HepG2 (cell line): ENCODE results near the gene SLC17A5. TPM values are rescaled to one million over a fixed set of nuclear protein-coding genes. Genes with fewer than 3 reads are reported as not detected.

ENCODE experiments used
- ERF ChIP-seq: IDR thresholded peaks from 2 replicates; pipeline ENCODE4 v1.6.1; 2018; ENCODE audit warnings: missing biosample characterization, missing genetic modification reagents
- FIP1L1 ChIP-seq: fragments of 200-400 bp; formaldehyde crosslinking; IDR thresholded peaks from 2 replicates; pipeline ENCODE4 v1.6.1; 2018; ENCODE audit warnings: low read depth, mild to moderate bottlenecking, low read length, moderate library complexity, borderline replicate concordance; ENCODE audit not compliant: insufficient read depth
- MAFG ChIP-seq: sonication (generic); formaldehyde crosslinking; IDR thresholded peaks from 2 replicates; pipeline ENCODE4 v1.5.1; 2020; ENCODE audit warnings: mild to moderate bottlenecking, missing genetic modification reagents
- MZF1 ChIP-seq: sonication (generic); formaldehyde crosslinking; IDR thresholded peaks from 2 replicates; pipeline ENCODE4 v1.8.1; 2023; ENCODE audit warnings: mild to moderate bottlenecking, missing genetic modification reagents, borderline replicate concordance
- RFXAP ChIP-seq: sonication (generic); formaldehyde crosslinking; IDR thresholded peaks from 2 replicates; pipeline ENCODE4 v1.4.0; 2020; ENCODE audit warnings: missing genetic modification reagents, borderline replicate concordance
- SMARCC2 ChIP-seq: fragments of 450-650 bp; IDR thresholded peaks from 2 replicates; pipeline ENCODE4 v1.6.1; 2017; ENCODE audit warnings: antibody characterized with exemption, mild to moderate bottlenecking
- SUZ12 ChIP-seq: fragments of 150-350 bp; IDR thresholded peaks from 2 replicates; pipeline ENCODE4 v1.6.1; 2014; ENCODE audit warnings: low read depth, low read length
- TAF1 ChIP-seq: sonication (generic); formaldehyde crosslinking; IDR thresholded peaks from 2 replicates; pipeline ENCODE4 v1.4.0; 2020; ENCODE audit warnings: missing genetic modification reagents
- THAP11 ChIP-seq: IDR thresholded peaks from 2 replicates; pipeline ENCODE4 v1.6.1; 2016; ENCODE audit warnings: missing biosample characterization, missing genetic modification reagents
- ZEB1 ChIP-seq: IDR thresholded peaks from 2 replicates; pipeline ENCODE4 v1.6.1; 2012; ENCODE audit warnings: mild to moderate bottlenecking, low read depth, inconsistent platforms; ENCODE audit not compliant: insufficient replicate concordance
- ZFP62 ChIP-seq: sonication (generic); formaldehyde crosslinking; IDR thresholded peaks from 2 replicates; pipeline ENCODE4 v1.4.0; 2020; ENCODE audit warnings: missing genetic modification reagents
- polyA plus RNA-seq, 8 experiments: library from polyadenylated mRNA; depleted of rRNA in 3 of 8; stranded (reverse) in 7 of 8; unstranded in 1 of 8; fragments of >200 nt; fragmentation: Illumina TruSeq in 4 of 8; extraction: Trizol in 4 of 8; gene quantifications; 2 replicates each; pipeline versions ENCODE4 v1.2.1 to v1.2.3, GENCODE V29; 2011 to 2016; ENCODE audit warnings: low read depth in 4 of 8, missing spikeins in 1 of 8, mixed read lengths in 1 of 8; ENCODE audit not compliant: insufficient read depth in 1 of 8
- total RNA-seq, 5 experiments: library from RNA; depleted of rRNA; stranded (reverse); fragments of >200 nt; fragmentation: Illumina TruSeq; extraction: Trizol; gene quantifications; 2 replicates each; pipeline ENCODE4 v1.2.3, GENCODE V29; 2016; ENCODE audit warnings: low read depth in 1 of 5
- TF ChIP-seq, protein P1 (sequence below): sonication (generic); formaldehyde crosslinking; IDR thresholded peaks from 2 replicates; pipeline ENCODE4 v1.9.0; 2021; ENCODE audit warnings: missing genetic modification reagents, borderline replicate concordance
- TF ChIP-seq, protein P2 (sequence below): fragments of 450-650 bp; IDR thresholded peaks from 2 replicates; pipeline ENCODE4 v1.6.1; 2016
- TF ChIP-seq, protein P3 (sequence below): sonication (generic); formaldehyde crosslinking; IDR thresholded peaks from 2 replicates; pipeline ENCODE4 v1.8.0; 2022; ENCODE audit warnings: mild to moderate bottlenecking, missing genetic modification reagents; ENCODE audit not compliant: insufficient replicate concordance
- TF ChIP-seq, protein P4 (sequence below): IDR thresholded peaks from 2 replicates; pipeline ENCODE4 v1.6.1; 2012; ENCODE audit warnings: low read length, improper control_type of control experiment
- TF ChIP-seq, protein P5 (sequence below): sonication (generic); formaldehyde crosslinking; conservative IDR thresholded peaks from 2 replicates; pipeline ENCODE4 v1.4.0; 2020; ENCODE audit warnings: missing genetic modification reagents

Gene SLC17A5
- total and polyA plus RNA-seq, 2 of the 13 experiments (the other 11 are each of a cell fraction or from before 2014, with no cell fraction given), result 18.3 to 20.5 TPM

DNA sequence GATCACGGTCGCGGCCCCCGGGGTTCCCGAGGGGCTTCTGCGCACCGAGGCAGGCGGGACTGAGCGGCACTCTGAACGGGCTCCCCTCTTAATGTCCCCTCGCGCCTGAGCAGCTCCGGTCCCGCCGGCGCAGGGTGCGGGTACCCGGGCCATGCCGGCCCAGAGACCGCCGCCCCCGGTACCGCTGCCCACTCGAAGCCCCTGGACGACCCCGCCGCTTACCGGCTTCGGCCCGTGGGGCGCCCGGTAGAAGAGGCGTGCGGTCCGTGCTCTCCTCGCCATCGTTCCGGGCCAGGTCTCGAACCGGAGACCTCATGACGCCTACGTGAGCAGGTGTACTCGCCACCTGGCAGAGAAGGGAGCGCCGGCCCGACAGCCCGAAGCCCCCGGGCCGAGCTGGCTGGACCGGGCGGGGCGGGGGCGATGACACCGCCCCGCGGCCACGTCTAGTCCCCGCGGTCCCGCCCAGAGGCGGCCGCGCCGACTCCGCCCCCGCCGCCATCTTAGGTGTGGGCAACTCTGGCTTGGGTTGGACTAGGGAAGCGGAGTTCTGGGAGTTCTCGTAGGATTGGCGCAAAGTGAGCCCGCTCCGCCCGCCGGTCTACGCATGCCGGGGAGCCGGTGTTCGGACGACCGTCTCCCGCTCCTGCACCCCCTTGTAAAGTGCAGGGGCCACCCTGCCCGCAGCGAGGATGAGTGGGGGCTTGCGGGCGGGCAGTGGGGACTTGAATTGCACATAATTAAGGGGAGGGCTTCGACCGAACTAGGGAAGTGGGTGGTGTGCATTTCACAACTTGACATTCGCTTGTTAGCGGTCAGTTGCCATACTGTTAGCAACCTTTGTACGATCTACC is at the start of gene SLC17A5 (continued):
- TF ChIP-seq FIP1L1, result no peak
- peak; percentile 68; the same call in 1 of the 2 replicates for TF ChIP-seq ERF (CRISPR knock-in tag)
- no peak for TF ChIP-seq SUZ12
- TF ChIP-seq, protein P1, sequence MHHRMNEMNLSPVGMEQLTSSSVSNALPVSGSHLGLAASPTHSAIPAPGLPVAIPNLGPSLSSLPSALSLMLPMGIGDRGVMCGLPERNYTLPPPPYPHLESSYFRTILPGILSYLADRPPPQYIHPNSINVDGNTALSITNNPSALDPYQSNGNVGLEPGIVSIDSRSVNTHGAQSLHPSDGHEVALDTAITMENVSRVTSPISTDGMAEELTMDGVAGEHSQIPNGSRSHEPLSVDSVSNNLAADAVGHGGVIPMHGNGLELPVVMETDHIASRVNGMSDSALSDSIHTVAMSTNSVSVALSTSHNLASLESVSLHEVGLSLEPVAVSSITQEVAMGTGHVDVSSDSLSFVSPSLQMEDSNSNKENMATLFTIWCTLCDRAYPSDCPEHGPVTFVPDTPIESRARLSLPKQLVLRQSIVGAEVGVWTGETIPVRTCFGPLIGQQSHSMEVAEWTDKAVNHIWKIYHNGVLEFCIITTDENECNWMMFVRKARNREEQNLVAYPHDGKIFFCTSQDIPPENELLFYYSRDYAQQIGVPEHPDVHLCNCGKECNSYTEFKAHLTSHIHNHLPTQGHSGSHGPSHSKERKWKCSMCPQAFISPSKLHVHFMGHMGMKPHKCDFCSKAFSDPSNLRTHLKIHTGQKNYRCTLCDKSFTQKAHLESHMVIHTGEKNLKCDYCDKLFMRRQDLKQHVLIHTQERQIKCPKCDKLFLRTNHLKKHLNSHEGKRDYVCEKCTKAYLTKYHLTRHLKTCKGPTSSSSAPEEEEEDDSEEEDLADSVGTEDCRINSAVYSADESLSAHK (CRISPR knock-in tag), result no peak
- no peak for TF ChIP-seq MAFG (CRISPR knock-in tag)
- peak; percentile 68 for TF ChIP-seq RFXAP (CRISPR knock-in tag)
- TF ChIP-seq TAF1 (CRISPR knock-in tag), result peak; percentile 66
- no peak for TF ChIP-seq SMARCC2
- TF ChIP-seq, protein P2, sequence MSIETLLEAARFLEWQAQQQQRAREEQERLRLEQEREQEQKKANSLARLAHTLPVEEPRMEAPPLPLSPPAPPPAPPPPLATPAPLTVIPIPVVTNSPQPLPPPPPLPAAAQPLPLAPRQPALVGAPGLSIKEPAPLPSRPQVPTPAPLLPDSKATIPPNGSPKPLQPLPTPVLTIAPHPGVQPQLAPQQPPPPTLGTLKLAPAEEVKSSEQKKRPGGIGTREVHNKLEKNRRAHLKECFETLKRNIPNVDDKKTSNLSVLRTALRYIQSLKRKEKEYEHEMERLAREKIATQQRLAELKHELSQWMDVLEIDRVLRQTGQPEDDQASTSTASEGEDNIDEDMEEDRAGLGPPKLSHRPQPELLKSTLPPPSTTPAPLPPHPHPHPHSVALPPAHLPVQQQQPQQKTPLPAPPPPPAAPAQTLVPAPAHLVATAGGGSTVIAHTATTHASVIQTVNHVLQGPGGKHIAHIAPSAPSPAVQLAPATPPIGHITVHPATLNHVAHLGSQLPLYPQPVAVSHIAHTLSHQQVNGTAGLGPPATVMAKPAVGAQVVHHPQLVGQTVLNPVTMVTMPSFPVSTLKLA, result 0 out of 2 replicates have a peak, but pooled peaks have one; percentile 3
- TF ChIP-seq, protein P3, sequence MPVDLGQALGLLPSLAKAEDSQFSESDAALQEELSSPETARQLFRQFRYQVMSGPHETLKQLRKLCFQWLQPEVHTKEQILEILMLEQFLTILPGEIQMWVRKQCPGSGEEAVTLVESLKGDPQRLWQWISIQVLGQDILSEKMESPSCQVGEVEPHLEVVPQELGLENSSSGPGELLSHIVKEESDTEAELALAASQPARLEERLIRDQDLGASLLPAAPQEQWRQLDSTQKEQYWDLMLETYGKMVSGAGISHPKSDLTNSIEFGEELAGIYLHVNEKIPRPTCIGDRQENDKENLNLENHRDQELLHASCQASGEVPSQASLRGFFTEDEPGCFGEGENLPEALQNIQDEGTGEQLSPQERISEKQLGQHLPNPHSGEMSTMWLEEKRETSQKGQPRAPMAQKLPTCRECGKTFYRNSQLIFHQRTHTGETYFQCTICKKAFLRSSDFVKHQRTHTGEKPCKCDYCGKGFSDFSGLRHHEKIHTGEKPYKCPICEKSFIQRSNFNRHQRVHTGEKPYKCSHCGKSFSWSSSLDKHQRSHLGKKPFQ, result no peak
- TF ChIP-seq MZF1 (CRISPR knock-in tag), result no peak
- TF ChIP-seq THAP11 (CRISPR knock-in tag), result peak; percentile 79
- TF ChIP-seq ZEB1, result peak; percentile 22
- TF ChIP-seq, protein P4, sequence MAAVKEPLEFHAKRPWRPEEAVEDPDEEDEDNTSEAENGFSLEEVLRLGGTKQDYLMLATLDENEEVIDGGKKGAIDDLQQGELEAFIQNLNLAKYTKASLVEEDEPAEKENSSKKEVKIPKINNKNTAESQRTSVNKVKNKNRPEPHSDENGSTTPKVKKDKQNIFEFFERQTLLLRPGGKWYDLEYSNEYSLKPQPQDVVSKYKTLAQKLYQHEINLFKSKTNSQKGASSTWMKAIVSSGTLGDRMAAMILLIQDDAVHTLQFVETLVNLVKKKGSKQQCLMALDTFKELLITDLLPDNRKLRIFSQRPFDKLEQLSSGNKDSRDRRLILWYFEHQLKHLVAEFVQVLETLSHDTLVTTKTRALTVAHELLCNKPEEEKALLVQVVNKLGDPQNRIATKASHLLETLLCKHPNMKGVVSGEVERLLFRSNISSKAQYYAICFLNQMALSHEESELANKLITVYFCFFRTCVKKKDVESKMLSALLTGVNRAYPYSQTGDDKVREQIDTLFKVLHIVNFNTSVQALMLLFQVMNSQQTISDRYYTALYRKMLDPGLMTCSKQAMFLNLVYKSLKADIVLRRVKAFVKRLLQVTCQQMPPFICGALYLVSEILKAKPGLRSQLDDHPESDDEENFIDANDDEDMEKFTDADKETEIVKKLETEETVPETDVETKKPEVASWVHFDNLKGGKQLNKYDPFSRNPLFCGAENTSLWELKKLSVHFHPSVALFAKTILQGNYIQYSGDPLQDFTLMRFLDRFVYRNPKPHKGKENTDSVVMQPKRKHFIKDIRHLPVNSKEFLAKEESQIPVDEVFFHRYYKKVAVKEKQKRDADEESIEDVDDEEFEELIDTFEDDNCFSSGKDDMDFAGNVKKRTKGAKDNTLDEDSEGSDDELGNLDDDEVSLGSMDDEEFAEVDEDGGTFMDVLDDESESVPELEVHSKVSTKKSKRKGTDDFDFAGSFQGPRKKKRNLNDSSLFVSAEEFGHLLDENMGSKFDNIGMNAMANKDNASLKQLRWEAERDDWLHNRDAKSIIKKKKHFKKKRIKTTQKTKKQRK, result no peak
- no peak for TF ChIP-seq ZFP62 (CRISPR knock-in tag)
- TF ChIP-seq, protein P5, sequence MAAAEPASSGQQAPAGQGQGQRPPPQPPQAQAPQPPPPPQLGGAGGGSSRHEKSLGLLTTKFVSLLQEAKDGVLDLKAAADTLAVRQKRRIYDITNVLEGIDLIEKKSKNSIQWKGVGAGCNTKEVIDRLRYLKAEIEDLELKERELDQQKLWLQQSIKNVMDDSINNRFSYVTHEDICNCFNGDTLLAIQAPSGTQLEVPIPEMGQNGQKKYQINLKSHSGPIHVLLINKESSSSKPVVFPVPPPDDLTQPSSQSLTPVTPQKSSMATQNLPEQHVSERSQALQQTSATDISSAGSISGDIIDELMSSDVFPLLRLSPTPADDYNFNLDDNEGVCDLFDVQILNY, result no peak; the same call in 1 of the 2 replicates
